Activated CD4-positive, alpha-beta T cell treated with anti-CD3 and anti-CD28 coated beads, Interleukin-2, Interleukin-4, amounts not matched to agents 100 ng/mL and 50 ng/mL, durations not matched to agents 16 hours and 8 hours (primary cell): ENCODE results near the gene CXXC5.
"Not testable (repeated sequence)": the region's sequence is repeated elsewhere in the genome, so short reads cannot be mapped to it uniquely, and the experiment has no call there.

ENCODE experiments used
- DNase-seq: peaks from one replicate; pipeline ENCODE4 v3.0.0-alpha.2; 2020; ENCODE audit warnings: low spot score

Gene CXXC5

DNA sequence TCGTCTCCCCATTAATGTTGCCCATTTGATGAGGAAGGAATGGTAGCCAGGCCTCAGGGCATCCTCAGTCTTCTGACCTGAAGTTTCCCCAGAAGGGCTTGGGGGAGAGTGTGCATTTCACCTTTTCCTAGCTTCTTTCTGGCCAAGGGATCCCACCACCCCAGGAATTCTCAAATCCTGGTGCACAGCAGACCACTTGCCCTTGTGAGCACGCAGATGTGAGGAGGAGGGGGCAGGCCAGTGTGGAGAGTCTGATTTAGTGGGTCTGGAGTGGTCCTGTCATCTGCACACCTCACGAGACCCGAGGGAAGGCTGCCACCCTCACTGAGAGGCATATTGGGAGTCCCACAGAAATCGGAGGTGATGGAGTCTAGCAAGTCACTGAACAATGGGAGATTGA, 64.3 kb downstream of the CXXC5 start:
- no peak for DNase-seq

- DNase-seq = not testable (repeated sequence)
Measured at GRCh38 chr5:139713898-139714297, 65.7 kb downstream of the CXXC5 start.

DNA sequence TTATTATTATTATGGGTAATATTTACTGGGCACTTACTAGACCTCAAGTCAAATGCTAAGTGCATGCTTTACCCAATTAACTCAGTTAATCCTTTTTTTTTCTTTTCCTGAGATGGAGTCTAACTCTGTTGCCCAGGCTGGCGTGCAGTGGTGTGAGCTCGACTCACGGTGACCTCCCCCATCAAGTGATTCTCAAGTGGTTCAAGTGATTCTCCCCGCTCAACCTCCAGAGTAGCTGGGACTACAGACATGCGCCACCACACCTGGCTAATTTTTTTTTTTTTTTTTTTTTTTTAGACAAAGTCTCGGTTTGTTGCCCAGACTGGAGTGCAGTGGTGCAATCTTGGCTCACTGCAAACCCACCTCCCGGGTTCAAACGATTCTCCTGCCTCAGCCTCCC, 69.1 kb downstream of the CXXC5 start:
- no peak for DNase-seq

GRCh38 chr5:139718403-139718802, 70.3 kb downstream of the CXXC5 start:
- DNase-seq = not testable (repeated sequence)

- DNase-seq = not testable (repeated sequence)
Measured at GRCh38 chr5:139719970-139720369, 71.8 kb downstream of the CXXC5 start.

- no peak for DNase-seq
Measured at GRCh38 chr5:139723986-139724587, 75.9 kb downstream of the CXXC5 start.

- DNase-seq = no peak
Measured at GRCh38 chr5:139725073-139725830, 77.1 kb downstream of the CXXC5 start.

DNA sequence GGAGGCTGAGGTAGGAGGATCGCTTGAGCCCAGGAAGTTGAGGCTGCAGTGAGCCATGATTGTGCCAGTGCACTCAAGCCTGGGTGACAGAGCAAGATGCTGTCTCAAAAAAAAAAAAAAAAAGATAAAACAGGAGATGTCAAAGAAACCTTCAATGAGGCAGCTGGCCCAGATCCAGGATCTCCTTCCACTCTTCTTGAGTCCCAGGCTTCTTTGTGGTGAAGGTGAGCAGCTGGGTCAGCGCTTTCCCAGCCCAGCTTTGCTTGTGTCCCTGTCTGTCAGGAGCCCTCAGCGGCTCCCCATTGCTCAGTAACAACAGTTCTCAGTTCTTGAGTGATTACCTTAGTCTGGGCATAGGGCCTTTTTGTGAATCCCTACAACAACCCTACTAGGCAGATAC, 78.1 kb downstream of the CXXC5 start:
- DNase-seq = no peak

DNA sequence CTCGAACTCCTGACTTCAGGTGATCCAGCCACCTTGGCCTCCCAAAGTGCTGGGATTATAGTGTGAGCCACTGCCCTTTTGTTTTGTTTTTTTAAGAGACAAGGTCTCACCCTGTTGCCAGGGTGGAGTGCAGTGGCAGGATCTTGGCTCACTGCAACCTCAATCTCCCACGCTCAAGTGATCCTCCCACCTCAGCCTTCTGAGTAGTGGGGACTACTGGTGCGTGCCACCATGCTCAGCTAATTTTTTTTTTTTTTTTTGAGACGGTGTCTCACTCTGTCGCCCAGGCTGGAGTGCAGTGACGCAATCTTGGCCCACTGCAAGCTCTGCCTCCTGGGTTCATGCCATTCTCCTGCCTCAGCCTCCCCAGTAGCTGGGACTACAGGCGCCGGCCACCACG, 79.5 kb downstream of the CXXC5 start:
- not testable (repeated sequence) for DNase-seq

- no peak for DNase-seq
Measured at GRCh38 chr5:139731281-139731680, 83.1 kb downstream of the CXXC5 start.

DNA sequence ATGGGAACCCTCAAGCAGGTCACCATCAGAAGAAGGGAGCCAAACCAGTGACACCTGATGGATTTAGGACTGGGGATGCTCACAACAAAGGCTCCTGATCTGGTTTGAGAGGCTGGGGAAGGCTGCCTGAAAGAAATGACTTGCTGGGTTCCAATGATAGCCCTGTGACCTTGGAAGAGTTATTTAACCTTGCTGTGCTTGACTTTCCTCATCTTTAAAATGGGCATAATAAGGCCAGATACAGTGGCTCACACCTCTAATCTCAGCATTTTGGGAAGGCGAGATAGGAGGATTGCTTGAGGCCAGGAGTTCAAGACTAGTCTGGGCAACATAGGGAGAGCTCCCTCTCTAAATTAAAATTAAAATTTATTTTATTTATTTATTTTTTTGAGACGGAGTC, 83.9 kb downstream of the CXXC5 start:
- no peak for DNase-seq

DNA sequence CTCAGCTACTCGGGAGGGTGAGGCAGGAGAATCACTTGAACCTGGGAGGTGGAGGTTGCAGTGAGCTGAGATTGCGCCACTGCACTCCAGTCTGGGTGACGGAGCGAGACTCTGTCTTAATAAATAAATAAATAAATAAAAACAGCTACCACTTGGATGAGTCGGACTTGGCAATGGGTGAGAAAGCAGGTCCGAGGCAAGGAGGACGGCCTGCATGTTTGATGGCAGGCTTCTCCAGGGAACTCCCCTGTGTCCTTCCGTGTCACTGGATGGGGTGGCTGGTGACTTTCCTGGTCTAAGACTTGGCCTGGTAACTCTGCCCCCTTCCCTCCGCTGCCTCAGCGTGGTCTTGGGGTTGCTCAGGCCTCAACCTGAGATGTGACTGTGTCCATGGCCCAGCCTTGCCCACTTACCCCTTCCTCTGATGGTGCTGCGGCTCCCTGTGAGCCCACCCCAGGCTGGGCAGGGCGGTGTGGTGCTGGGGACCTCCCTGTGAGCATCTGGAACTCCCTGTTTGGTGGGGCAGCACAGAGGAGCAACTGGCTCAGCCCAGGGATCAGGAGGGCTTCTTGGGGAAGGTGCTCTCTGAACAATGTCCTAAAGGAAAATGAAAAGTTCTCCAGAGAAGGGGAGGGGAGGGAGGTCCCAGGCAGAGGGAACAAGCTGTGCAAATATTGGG, 85.0 kb downstream of the CXXC5 start:
- DNase-seq = no peak
